Nephron progenitor cell (in vitro differentiated cells): ENCODE results near the gene RFX8.

Experiments used
- DNase-seq: peaks from one replicate; pipeline ENCODE4 v3.0.0; 2021
- H3K27ac Mint-ChIP-seq: 2 replicates; pipeline ENCODE4 v1.8.0; 2021; ENCODE audit warnings: mild to moderate bottlenecking, moderate library complexity, mixed read lengths
- H3K27me3 Mint-ChIP-seq: 2 replicates; pipeline ENCODE4 v1.8.0; 2021; ENCODE audit warnings: mild to moderate bottlenecking, low read depth, mixed read lengths; ENCODE audit not compliant: poor library complexity
- H3K36me3 Mint-ChIP-seq: 2 replicates; pipeline ENCODE4 v1.8.0; 2021; ENCODE audit warnings: low read depth, mixed read lengths
- H3K4me1 Mint-ChIP-seq: 2 replicates; pipeline ENCODE4 v1.8.0; 2021; ENCODE audit warnings: mixed read lengths
- H3K4me3 Mint-ChIP-seq: 2 replicates; pipeline ENCODE4 v1.8.0; 2021; ENCODE audit warnings: mild to moderate bottlenecking, moderate library complexity, mixed read lengths
- H3K9me3 Mint-ChIP-seq: 2 replicates; pipeline ENCODE4 v1.8.0; 2021; ENCODE audit warnings: mild to moderate bottlenecking, moderate library complexity, mixed read lengths
- CTCF ChIP-seq: fragments of 200-600 bp; sonication (generic); IDR thresholded peaks from 2 replicates; pipeline ENCODE4 v1.5.0; 2021; ENCODE audit warnings: antibody characterized with exemption

RFX8 gene

GRCh38 chr2:101399021-101399799 lies 75.7 kb downstream of the RFX8 start:
- Mint-ChIP-seq H3K9me3 (no peaks in the 10 kb centered on the region), H3K36me3 (no peaks in the 10 kb centered on the region), H3K4me3 (no peak overlapping the region), H3K4me1 (peaks cover 35% of the 10 kb centered on the region), H3K27me3 (peaks cover 12% of the 10 kb centered on the region), H3K27ac (peak overlapping the region; percentile 52)
- TF ChIP-seq CTCF = no peak
- DNase-seq = no peak

- H3K27me3 Mint-ChIP-seq = peaks cover 17% of the 10 kb centered on the region
- no peak for DNase-seq
- no peak for TF ChIP-seq CTCF
- peaks cover 28% of the 10 kb centered on the region for H3K4me1 Mint-ChIP-seq
- H3K4me3 Mint-ChIP-seq = no peak overlapping the region
- no peaks in the 10 kb centered on the region for H3K36me3 Mint-ChIP-seq
- no peaks in the 10 kb centered on the region for H3K9me3 Mint-ChIP-seq
- no peak overlapping the region for H3K27ac Mint-ChIP-seq
Observed at GRCh38 chr2:101398116-101398821, 76.6 kb downstream of the RFX8 start.

GRCh38 chr2:101396316-101396717 lies 78.6 kb downstream of the RFX8 start:
- Mint-ChIP-seq H3K36me3 (no peaks in the 10 kb centered on the region), H3K4me1 (peaks cover 23% of the 10 kb centered on the region), H3K27ac (no peak overlapping the region), H3K27me3 (peaks cover 27% of the 10 kb centered on the region), H3K4me3 (no peak overlapping the region), H3K9me3 (no peaks in the 10 kb centered on the region)
- TF ChIP-seq CTCF = no peak
- DNase-seq = no peak

- no peaks in the 10 kb centered on the region for H3K36me3 Mint-ChIP-seq
- TF ChIP-seq CTCF = no peak
- H3K4me3 Mint-ChIP-seq = no peak overlapping the region
- peaks cover 18% of the 10 kb centered on the region for H3K4me1 Mint-ChIP-seq
- no peak for DNase-seq
- peaks cover 28% of the 10 kb centered on the region for H3K27me3 Mint-ChIP-seq
- no peaks in the 10 kb centered on the region for H3K9me3 Mint-ChIP-seq
- no peak overlapping the region for H3K27ac Mint-ChIP-seq
Observed at GRCh38 chr2:101395545-101396315, 79.2 kb downstream of the RFX8 start.

- H3K4me1 Mint-ChIP-seq = peaks cover 10% of the 10 kb centered on the region
- DNase-seq = no peak
- TF ChIP-seq CTCF = no peak
- no peak overlapping the region for H3K27ac Mint-ChIP-seq
- peak overlapping the region; percentile 52 for H3K4me3 Mint-ChIP-seq
- H3K9me3 Mint-ChIP-seq = no peaks in the 10 kb centered on the region
- H3K36me3 Mint-ChIP-seq = no peaks in the 10 kb centered on the region
- peaks cover 80% of the 10 kb centered on the region for H3K27me3 Mint-ChIP-seq
Observed at GRCh38 chr2:101388232-101388631, 86.7 kb downstream of the RFX8 start.
